OCI-LY7 (cell line): Measurements from ENCODE around the gene TGFB1I1.

Experiments
- EZH2phosphoT487 ChIP-seq: fragments of 200-600 bp; sonication (generic); IDR thresholded peaks from 2 replicates; pipeline ENCODE4 v1.6.1; 2018; ENCODE audit warnings: low read depth, borderline replicate concordance, mild to moderate bottlenecking, mixed run types, antibody characterized with exemption, low read length, moderate library complexity, mixed read lengths
- TF ChIP-seq, protein P1 (sequence below): fragments of 200-600 bp; sonication (generic); conservative IDR thresholded peaks from 2 replicates; pipeline ENCODE4 v1.5.1; 2014; ENCODE audit warnings: mild to moderate bottlenecking, antibody characterized with exemption, low read length, moderate library complexity, mixed read lengths

DNA sequence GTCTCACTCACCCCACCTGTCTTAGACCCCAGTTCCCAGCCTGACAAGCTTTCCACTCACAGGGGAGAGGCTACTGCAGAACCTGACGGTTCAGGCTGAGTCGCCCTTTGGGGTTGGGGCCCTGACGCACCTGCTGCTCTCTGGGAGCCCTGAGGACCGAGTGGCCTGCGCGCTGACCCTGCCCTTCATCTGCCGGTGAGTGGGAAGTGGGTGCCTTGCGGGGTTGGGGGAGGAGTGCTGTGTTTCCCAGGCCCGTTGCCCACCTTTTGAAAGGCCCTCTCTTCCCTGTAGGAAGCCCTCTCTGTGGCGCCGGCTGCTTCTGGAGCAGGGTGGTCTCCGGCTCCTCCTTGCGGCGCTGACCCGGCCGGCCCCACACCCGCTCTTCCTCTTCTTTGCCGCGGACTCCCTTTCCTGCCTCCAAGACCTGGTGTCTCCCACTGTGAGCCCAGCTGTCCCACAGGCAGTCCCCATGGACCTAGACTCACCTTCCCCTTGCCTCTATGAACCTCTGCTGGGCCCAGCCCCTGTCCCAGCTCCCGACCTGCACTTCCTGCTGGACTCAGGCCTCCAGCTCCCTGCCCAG, 6.1 kb upstream of the TGFB1I1 start:
- TF ChIP-seq, protein P1, sequence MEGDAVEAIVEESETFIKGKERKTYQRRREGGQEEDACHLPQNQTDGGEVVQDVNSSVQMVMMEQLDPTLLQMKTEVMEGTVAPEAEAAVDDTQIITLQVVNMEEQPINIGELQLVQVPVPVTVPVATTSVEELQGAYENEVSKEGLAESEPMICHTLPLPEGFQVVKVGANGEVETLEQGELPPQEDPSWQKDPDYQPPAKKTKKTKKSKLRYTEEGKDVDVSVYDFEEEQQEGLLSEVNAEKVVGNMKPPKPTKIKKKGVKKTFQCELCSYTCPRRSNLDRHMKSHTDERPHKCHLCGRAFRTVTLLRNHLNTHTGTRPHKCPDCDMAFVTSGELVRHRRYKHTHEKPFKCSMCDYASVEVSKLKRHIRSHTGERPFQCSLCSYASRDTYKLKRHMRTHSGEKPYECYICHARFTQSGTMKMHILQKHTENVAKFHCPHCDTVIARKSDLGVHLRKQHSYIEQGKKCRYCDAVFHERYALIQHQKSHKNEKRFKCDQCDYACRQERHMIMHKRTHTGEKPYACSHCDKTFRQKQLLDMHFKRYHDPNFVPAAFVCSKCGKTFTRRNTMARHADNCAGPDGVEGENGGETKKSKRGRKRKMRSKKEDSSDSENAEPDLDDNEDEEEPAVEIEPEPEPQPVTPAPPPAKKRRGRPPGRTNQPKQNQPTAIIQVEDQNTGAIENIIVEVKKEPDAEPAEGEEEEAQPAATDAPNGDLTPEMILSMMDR = no peak
- no peak for TF ChIP-seq EZH2phosphoT487
